SK-N-MC (cell line): ENCODE measurements around the gene SLC36A1.

Experiments
- EZH2 ChIP-seq: fragments of 200-600 bp; sonication (generic); IDR thresholded peaks from one replicate; pipeline ENCODE4 v1.6.1; 2017; ENCODE audit warnings: antibody characterized with exemption
- FOXP2 ChIP-seq: optimal IDR thresholded peaks from 2 replicates; pipeline ENCODE3; 2011; ENCODE audit warnings: mild to moderate bottlenecking, moderate library complexity; ENCODE audit not compliant: insufficient read depth; ENCODE audit errors: extremely low read length, control extremely low read depth
- POLR2AphosphoS5 ChIP-seq: IDR thresholded peaks from 2 replicates; pipeline ENCODE4 v1.6.1; 2012; ENCODE audit warnings: mild to moderate bottlenecking, low read depth, low read length, borderline replicate concordance

GRCh38 chr5:151469992-151470391 lies 22.6 kb downstream of the SLC36A1 start:
- no peak for TF ChIP-seq EZH2
- no peak for TF ChIP-seq POLR2AphosphoS5
- TF ChIP-seq FOXP2, result no peak
